BLaER1 treated with 17β-estradiol and CSF1 and Interleukin-3, amounts not matched to agents 10 nM and 100 nM (cell line): ENCODE results near the gene XYLB.
"Not testable (repeated sequence)": the region's sequence is repeated elsewhere in the genome, so short reads cannot be mapped to it uniquely, and the experiment has no call there.

Experiments
- H3K27ac ChIP-seq, 11 experiments: shearing (Covaris generic); formaldehyde crosslinking; 2 replicates each; pipeline ENCODE4 v1.8.1; 2022
- H3K27me3 ChIP-seq, 11 experiments: shearing (Covaris generic); formaldehyde crosslinking; 2 replicates each; pipeline ENCODE4 v1.8.1; 2022
- H3K36me3 ChIP-seq, 11 experiments: shearing (Covaris generic); formaldehyde crosslinking; 2 replicates each; pipeline ENCODE4 v1.8.1; 2022
- H3K4me1 ChIP-seq, 10 experiments: shearing (Covaris generic); formaldehyde crosslinking; 2 replicates each; pipeline ENCODE4 v1.8.1; 2022
- H3K4me2 ChIP-seq, 11 experiments: shearing (Covaris generic); formaldehyde crosslinking; 2 replicates each; pipeline ENCODE4 v1.8.1; 2022
- H3K4me3 ChIP-seq, 10 experiments: shearing (Covaris generic); formaldehyde crosslinking; 2 replicates each; pipeline ENCODE4 v1.8.1; 2022
- H3K9ac ChIP-seq, 11 experiments: shearing (Covaris generic); formaldehyde crosslinking; 2 replicates each; pipeline ENCODE4 v1.8.1; 2022
- H3K9me3 ChIP-seq, 11 experiments: shearing (Covaris generic); formaldehyde crosslinking; replicated peaks in 1 of 11; 2 replicates each; pipeline ENCODE4 v1.8.1; 2022
- H4K20me1 ChIP-seq, 11 experiments: shearing (Covaris generic); formaldehyde crosslinking; 2 replicates each; pipeline ENCODE4 v1.8.1; 2022
- Cebpa-rat ChIP-seq, 11 experiments: shearing (Covaris generic); IDR thresholded peaks; 2 replicates each; pipeline ENCODE4 v1.8.1; 2022

XYLB gene

GRCh38 chr3:38387862-38388261, 41.3 kb downstream of the XYLB start:
- no peaks in the 10 kb centered on the region for H3K27me3 ChIP-seq
- H3K4me2 ChIP-seq, result no peak overlapping the region
- H3K9ac ChIP-seq, result no peak overlapping the region
- H3K27ac ChIP-seq, result no peak overlapping the region
- H3K4me1 ChIP-seq, result peaks cover 0 to 18% (median 13%) of the 10 kb centered on the region in 10 experiments; a peak in 14 of 20 replicates
- H3K36me3 ChIP-seq, result peaks cover 0 to 31% (median 6%) of the 10 kb centered on the region in 11 experiments; a peak in 16 of 22 replicates
- peaks cover 18 to 30% (median 23%) of the 10 kb centered on the region in 11 experiments for H3K9me3 ChIP-seq
- no peak for TF ChIP-seq Cebpa-rat (IDR thresholded peaks at IDR 0.05)
- H4K20me1 ChIP-seq, result no peaks in the 10 kb centered on the region
- H3K4me3 ChIP-seq, result no peak overlapping the region

- Histone ChIP-seq H4K20me1 (no peaks in the 10 kb centered on the region), H3K36me3 (peaks cover 0 to 27% (median 13%) of the 10 kb centered on the region in 11 experiments; a peak in 15 of 22 replicates), H3K4me1 (no peaks in the 10 kb centered on the region), H3K27ac (no peak overlapping the region), H3K9ac (no peak overlapping the region), H3K4me3 (no peak overlapping the region), H3K9me3 (peaks cover 3 to 6% (median 4%) of the 10 kb centered on the region in 11 experiments; a peak in 16 of 22 replicates), H3K27me3 (no peaks in the 10 kb centered on the region), H3K4me2 (no peak overlapping the region)
- TF ChIP-seq Cebpa-rat (IDR thresholded peaks at IDR 0.05), result no peak
These were observed 46.1 kb downstream of the XYLB start for GRCh38 chr3:38392604-38393163.

GRCh38 chr3:38396239-38396638, 49.7 kb downstream of the XYLB start:
- Histone ChIP-seq H3K27ac (no peak overlapping the region), H4K20me1 (no peaks in the 10 kb centered on the region), H3K4me3 (no peak overlapping the region), H3K9me3 (no peaks in the 10 kb centered on the region), H3K36me3 (peaks cover 4 to 44% (median 29%) of the 10 kb centered on the region in 11 experiments; a peak in 20 of 22 replicates), H3K9ac (no peak overlapping the region), H3K4me1 (no peaks in the 10 kb centered on the region), H3K27me3 (no peaks in the 10 kb centered on the region), H3K4me2 (no peak overlapping the region)
- TF ChIP-seq Cebpa-rat (IDR thresholded peaks at IDR 0.05), result no peak

GRCh38 chr3:38396861-38397260, 50.3 kb downstream of the XYLB start:
- no peaks in the 10 kb centered on the region for H4K20me1 ChIP-seq
- no peaks in the 10 kb centered on the region for H3K9me3 ChIP-seq
- no peak overlapping the region for H3K4me2 ChIP-seq
- no peaks in the 10 kb centered on the region for H3K27me3 ChIP-seq
- peaks cover 10 to 50% (median 36%) of the 10 kb centered on the region in 11 experiments; a peak in 21 of 22 replicates for H3K36me3 ChIP-seq
- no peaks in the 10 kb centered on the region for H3K4me1 ChIP-seq
- TF ChIP-seq Cebpa-rat (IDR thresholded peaks at IDR 0.05), result no peak
- no peak overlapping the region for H3K9ac ChIP-seq
- H3K4me3 ChIP-seq, result no peak overlapping the region
- H3K27ac ChIP-seq, result no peak overlapping the region

- Histone ChIP-seq H4K20me1 (no peaks in the 10 kb centered on the region), H3K27me3 (no peaks in the 10 kb centered on the region), H3K27ac (no peak overlapping the region), H3K4me3 (no peak overlapping the region), H3K36me3 (peaks cover 12 to 54% (median 40%) of the 10 kb centered on the region in 11 experiments; a peak in 21 of 22 replicates), H3K9ac (no peak overlapping the region), H3K9me3 (no peaks in the 10 kb centered on the region), H3K4me2 (no peak overlapping the region), H3K4me1 (no peaks in the 10 kb centered on the region)
- no peak for TF ChIP-seq Cebpa-rat (IDR thresholded peaks at IDR 0.05)
These were observed 50.7 kb downstream of the XYLB start for GRCh38 chr3:38397320-38397719.

- H3K27ac ChIP-seq, result no peak overlapping the region
- no peaks in the 10 kb centered on the region for H3K27me3 ChIP-seq
- H3K36me3 ChIP-seq, result peaks cover 12 to 66% (median 58%) of the 10 kb centered on the region in 11 experiments
- no peak for TF ChIP-seq Cebpa-rat (IDR thresholded peaks at IDR 0.05)
- peaks cover 17 to 30% (median 22%) of the 10 kb centered on the region in 11 experiments; a peak in 21 of 22 replicates for H3K9me3 ChIP-seq
- H3K4me1 ChIP-seq, result no peaks in the 10 kb centered on the region
- H4K20me1 ChIP-seq, result no peaks in the 10 kb centered on the region
- H3K9ac ChIP-seq, result no peak overlapping the region
- H3K4me3 ChIP-seq, result no peak overlapping the region
- H3K4me2 ChIP-seq, result no peak overlapping the region
These were observed 54.8 kb downstream of the XYLB start for GRCh38 chr3:38401246-38401962.

- Histone ChIP-seq H3K27ac (no peak overlapping the region), H3K36me3 (peaks cover 12 to 59% (median 48%) of the 10 kb centered on the region in 11 experiments)
- TF ChIP-seq Cebpa-rat (IDR thresholded peaks at IDR 0.05), result no peak
These were observed 57.7 kb downstream of the XYLB start for GRCh38 chr3:38404286-38404685.

GRCh38 chr3:38411591-38411990, 65.0 kb downstream of the XYLB start:
- no peaks in the 10 kb centered on the region for H3K4me1 ChIP-seq
- H3K4me3 ChIP-seq, result no peak overlapping the region
- H3K36me3 ChIP-seq, result no peaks in the 10 kb centered on the region
- no peaks in the 10 kb centered on the region for H3K27me3 ChIP-seq
- no peaks in the 10 kb centered on the region for H4K20me1 ChIP-seq
- peaks cover 0 to 3% (median 0%) of the 10 kb centered on the region in 11 experiments; a peak in 1 of 22 replicates for H3K9me3 ChIP-seq
- no peak overlapping the region for H3K9ac ChIP-seq
- TF ChIP-seq Cebpa-rat (IDR thresholded peaks at IDR 0.05), result no peak
- no peak overlapping the region for H3K4me2 ChIP-seq
- H3K27ac ChIP-seq, result no peak overlapping the region

More at GRCh38 chr3:38404286-38404685, 57.7 kb downstream of the XYLB start:
- H3K9me3 ChIP-seq, result peaks cover 17 to 31% (median 22%) of the 10 kb centered on the region in 11 experiments; a peak in 21 of 22 replicates
- H3K9ac ChIP-seq, result no peak overlapping the region
- H4K20me1 ChIP-seq, result no peaks in the 10 kb centered on the region
- no peaks in the 10 kb centered on the region for H3K27me3 ChIP-seq
- H3K4me3 ChIP-seq, result no peak overlapping the region
- no peaks in the 10 kb centered on the region for H3K4me1 ChIP-seq
- no peak overlapping the region for H3K4me2 ChIP-seq

GRCh38 chr3:38420758-38421157, 74.2 kb downstream of the XYLB start:
- H3K9ac ChIP-seq, H3K9me3 ChIP-seq, H3K36me3 ChIP-seq, H4K20me1 ChIP-seq, H3K4me1 ChIP-seq, H3K27ac ChIP-seq, H3K4me2 ChIP-seq, H3K27me3 ChIP-seq, H3K4me3 ChIP-seq: not testable (repeated sequence)
